Posterior vena cava (tissue), 2 donors: ENCODE data around the gene SLA2. TPM values are rescaled to one million over a fixed set of nuclear protein-coding genes. Genes with fewer than 3 reads are reported as not detected.

Experiments used
- total RNA-seq, 2 donors: library from RNA; stranded (reverse); fragmentation: NEBNext Ultra II Directional; extraction: Animal tissue kit (Norgen Biotek cat#: 25700); gene quantifications; one replicate each; pipeline ENCODE4 v1.2.1, GENCODE V29; 2021
- donor health status: DM: yes; HTN: yes; CAD: no.
- donor health status: DM: yes; HTN: yes; CAD: no.

Gene SLA2
- total RNA-seq, 2 donors from 2014 or later, result 0.38 to 0.46 TPM

Other genes starting within 250 kb of the SLA2 start
- 1,000 to 10,000 TPM; 2,680 to 3,095 TPM for gene MYL9, start 104.7 kb downstream of the SLA2 start, total RNA-seq
- 1 to 10 TPM; 5.3 to 7.6 TPM for gene TGIF2, start 72.6 kb downstream of the SLA2 start, total RNA-seq
- 10 to 100 TPM; 50.0 to 56.0 TPM for gene RAB5IF, start 40.4 kb downstream of the SLA2 start, total RNA-seq
- 10 to 100 TPM; 24.2 to 24.9 TPM for gene NDRG3, start 99.9 kb upstream of the SLA2 start, total RNA-seq
- 1 to 10 TPM; 7.1 to 7.2 TPM for gene DSN1, start 127.6 kb upstream of the SLA2 start, total RNA-seq
- gene TLDC2, start 229.9 kb upstream of the SLA2 start, total RNA-seq, result under 1 TPM in 1 of 2 donors, not detected in 1; 0.37 TPM